HL-60/S4 treated with phorbol 12-myristate 13-acetate at 8.2 ng/mL for 4 days and 3 days (cell line): ENCODE results near the gene APOBR.
"Not testable (repeated sequence)": the region's sequence is repeated elsewhere in the genome, so short reads cannot be mapped to it uniquely, and the experiment has no call there.

Experiments
- in situ Hi-C: fragments of 300-500 bp; cut with MboI; formaldehyde crosslinking; loops from 2 replicates; pipeline ENCODE4 v1.15.0; 2022; ENCODE audit warnings: low sequenced_read_pairs

APOBR gene

DNA sequence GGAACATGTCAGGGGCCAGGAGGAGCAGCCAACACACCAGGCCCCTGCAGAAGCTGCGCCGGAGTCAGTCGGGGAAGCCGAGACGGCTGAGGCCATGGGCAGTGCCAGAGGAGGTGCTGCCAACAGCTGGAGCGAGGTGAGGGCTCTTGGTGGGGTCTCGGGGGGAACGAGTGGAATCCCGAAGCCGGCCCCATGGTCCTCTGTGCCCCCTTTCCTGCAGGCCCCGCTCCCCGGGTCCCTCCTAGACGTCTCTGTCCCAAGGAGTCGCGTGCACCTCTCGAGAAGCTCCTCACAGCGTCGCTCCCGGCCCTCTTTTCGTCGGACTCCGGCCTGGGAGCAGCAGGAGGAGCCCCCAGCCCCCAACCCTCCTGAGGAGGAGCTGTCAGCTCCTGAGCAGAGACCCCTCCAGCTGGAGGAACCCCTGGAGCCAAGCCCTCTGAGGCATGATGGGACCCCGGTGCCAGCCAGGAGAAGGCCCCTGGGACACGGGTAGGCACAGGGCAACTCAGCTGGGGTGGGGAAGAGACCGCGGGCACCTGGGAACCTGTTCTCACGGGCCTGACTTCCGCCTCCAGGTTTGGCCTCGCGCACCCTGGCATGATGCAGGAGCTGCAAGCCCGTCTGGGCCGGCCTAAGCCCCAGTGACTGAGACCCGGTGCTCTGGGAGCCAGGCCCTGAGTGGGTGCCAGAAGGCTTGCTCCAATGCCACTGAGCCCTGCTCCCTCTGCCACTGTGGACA lies 3.6 kb downstream of the APOBR start:
- in situ Hi-C loops: no loop called here

DNA sequence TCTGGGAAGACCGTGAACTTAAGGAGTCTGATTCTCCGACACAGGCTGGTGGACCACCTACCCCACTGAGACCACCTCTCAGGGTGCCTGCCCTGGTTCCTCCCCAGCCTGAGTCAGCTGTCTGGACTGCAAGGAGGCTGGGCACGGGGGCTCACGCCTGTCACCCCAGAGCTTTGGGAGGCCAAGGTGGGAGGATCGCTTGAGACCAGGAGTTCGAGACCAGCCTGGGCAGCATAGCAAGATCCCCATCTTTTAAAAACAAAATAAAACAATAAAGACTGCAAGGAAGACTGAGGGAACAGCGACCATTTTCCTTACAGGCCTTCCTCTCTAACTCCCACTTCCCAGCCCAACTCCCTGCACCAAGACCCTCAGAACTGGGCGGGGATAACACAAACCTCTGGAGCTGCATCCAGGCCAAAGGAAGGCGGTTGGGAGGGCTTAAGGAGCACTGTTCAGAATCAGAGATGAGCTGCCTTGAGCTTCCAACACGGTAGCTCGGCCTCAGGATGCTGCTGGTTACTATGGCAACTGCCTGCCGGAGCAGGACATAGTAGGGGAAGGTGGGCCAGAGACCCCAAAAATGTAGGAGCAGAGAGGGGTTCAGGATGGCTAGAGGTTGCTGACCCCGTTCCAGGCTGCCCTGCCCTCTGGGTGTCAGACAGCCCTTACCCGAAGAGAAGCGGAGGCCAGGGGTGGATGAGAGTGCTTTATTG lies 4.4 kb downstream of the APOBR start:
- in situ Hi-C loops: no loop called here

GRCh38 chr16:28499854-28500253 lies 5.4 kb downstream of the APOBR start:
- in situ Hi-C loops: no loop called here

- in situ Hi-C loops: not testable (repeated sequence)
Measured at GRCh38 chr16:28500476-28501180, 6.2 kb downstream of the APOBR start.

DNA sequence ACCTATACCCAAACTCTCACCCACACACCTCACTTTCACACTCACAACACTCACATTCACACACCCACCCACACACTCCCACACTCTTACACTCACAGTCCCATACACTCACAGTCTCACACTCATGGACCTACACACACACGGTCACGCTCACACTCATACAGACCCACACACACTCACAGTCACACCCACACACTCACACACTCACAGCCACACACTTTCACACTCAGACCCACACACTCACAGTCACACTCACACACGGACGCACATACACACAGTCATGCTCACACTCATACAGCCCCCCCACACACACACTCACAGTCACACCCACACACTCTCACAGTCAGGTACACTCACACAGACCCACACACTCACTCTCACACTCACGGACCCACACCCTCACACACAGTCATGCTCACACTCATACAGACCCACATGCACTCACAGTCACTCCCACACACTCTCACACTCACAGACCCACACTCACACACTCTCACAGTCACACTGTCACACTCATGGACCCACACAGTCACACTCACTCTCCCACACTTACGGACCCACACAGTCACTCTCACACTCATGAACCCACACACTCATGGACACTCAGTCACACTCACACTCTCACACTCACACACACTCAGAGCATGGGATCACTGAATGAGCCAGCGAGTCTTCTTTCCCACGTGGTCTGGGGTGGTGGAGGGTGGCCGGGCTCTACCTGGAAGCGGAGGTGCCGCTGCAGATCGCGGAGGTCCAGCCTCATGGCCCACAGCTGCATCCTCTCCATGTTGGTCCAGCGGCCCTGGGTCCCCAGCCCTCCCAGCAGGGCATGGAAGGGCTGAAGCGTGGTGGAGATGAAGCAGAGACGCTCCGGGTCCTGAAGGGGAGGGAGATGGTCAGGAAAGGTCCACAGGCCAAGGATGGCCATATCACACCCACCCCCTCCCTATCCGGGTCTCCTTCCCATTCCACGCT lies 7.1 kb downstream of the APOBR start:
- in situ Hi-C loops: no loop called here

DNA sequence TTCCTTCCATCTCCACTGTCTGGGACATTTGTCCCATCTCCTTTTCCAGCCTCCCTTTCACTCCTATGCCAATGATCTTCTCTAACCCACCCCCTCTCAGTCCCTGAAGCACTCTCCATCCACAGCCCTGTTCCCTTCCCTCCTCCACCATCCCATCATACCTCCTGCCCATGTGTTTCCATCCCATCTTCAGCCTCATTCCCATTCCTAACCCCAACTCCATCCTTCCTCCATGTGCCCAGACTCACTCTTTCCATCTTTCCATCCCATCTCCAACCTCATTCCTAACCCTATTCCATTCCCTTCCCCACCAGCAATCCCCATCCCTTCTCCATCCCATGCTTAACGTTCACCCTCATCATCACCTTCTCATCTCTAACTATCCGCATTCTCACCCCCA lies 7.8 kb downstream of the APOBR start:
- in situ Hi-C loops: no loop called here

DNA sequence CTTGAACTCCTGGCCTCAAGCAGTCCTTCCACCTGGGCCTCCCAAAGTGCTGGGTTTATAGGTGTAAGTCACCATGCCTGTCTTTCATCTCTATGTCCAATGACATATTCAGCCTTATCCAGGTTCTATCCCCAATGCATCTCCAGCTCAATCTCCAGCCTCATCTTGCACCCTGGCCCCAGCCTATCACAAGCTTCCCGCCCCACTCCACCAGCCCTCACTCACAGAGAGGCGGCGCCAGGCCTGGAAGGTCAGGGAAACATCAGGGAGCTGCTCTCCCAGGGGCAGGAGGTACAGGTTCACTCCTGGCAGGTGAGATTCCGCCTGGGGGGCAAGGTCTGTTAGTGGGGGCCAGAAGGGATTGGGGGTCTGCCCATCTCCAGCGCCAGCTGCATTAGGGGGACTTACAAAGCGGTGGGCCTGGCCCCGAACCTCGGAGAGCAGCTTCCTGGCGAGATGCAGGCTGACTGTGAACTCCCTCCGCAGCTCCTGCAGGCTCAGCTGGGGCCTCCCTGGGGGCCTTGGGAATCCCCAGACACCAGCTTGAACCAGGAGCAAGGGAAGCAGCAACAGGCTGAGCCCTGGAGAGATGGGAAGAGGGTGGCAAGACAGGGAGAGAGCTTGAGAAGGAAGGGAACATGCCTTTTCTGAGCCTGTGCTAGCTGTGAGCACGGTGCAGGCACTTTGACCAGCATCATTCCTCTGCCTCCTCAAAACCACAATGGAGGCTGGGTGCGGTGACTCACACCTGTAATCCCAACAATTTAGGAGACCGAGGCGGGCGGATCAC lies 9.2 kb downstream of the APOBR start:
- in situ Hi-C loops: no loop called here

GRCh38 chr16:28504707-28505404 lies 10.4 kb downstream of the APOBR start:
- in situ Hi-C loops: no loop called here

DNA sequence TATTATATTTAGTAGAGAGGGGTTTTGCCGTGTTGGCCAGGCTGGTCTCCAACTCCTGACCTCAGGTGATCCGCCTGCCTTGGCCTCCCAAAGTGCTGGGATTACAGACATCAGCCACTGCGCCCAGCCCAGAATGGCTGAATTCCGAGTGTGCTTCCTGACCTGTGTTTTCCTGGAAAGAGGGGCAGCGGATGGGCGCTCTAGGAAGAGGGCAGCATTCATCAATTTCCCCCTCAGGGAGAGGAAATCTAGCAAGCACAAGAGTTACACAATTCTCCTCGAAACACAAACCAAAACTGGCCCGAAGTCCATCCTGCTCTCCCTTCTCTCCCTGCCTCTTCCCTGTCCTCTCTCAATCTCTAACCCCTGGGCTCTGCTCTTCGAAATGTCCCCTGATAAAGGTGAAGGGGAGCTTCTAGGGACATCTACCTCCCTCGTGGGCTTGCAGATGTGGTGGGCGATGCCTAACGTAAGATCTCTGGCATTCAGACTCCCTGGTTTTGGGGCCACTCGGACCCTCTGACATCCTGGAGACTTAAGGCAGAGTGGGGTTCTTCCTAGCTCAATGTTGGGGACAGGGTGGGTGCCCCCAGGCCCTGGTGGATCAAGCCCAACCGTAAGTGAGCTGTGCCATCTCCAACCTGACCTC lies 11.2 kb downstream of the APOBR start:
- in situ Hi-C loops: no loop called here

DNA sequence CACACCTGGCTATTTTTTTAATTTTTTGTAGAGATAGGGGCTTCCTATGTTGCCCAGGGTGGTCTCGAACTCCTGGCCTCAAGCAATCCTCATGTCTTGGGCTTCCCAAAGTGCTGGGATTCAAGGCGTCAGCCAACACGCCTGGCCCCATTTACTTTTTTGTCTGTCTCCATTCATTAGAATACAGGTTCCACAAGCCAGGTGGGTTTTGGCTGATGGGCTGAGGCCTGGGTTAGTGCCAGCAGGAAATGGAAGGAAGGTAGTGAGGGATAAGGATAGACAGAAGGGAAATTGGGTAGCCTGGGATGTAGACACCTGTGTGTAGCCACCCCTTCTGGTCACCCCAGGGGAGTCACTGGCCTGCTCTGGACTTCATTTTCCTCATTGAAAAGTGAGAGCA lies 16.6 kb downstream of the APOBR start:
- in situ Hi-C loops: no loop called here

DNA sequence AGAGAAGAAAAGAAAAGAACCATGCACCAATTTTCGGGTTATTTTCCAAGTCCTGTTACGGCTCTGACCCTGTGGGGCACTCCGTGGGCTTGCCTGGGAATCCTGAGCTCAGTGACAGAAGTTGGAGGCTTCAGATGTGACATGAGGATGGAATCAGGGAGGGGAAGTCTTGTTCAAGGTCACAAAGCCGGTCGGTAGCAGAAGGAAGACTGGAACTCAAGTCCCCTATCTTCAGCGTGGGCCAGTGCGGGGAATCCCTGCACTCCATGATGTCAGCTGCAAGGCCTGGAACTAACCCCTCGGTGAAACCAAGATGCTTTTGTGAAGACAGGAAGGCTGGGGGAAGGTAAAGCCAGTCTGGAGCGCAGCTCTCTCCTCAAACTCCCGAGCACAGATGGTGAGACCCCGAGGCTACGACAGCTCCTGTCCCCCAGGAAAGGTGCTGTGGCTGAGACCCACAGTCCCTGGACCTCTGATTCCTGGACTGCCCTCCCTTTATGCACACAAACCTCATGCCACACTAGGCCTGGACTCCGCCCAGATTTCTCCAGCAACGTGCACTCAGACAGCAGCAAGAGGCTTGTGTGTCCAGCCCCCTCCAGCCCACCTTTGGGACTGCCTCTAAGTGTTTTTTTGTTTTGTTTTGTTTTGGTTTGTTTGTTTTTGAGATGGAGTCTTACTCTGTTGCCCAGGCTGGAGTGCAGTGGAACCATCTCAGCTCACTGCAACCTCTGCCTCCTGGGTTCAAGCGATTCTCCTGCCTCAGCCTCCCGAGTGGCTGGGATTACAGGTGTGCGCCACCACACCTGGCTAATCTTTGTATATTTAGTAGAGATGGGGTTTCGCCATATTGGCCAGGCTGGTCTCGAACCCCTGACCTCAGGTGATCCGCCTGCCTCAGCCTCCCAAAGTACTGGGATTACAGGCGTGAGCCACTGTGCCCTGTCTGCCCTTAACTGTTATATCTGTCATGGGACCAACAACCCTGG lies 17.7 kb downstream of the APOBR start:
- in situ Hi-C loops: no loop called here

- in situ Hi-C loops: no loop called here
Measured at GRCh38 chr16:28513484-28514181, 19.2 kb downstream of the APOBR start.

- in situ Hi-C loops: no loop called here
Measured at GRCh38 chr16:28514246-28514645, 19.8 kb downstream of the APOBR start.

GRCh38 chr16:28520672-28521071 lies 26.2 kb downstream of the APOBR start:
- in situ Hi-C loops: no loop called here

DNA sequence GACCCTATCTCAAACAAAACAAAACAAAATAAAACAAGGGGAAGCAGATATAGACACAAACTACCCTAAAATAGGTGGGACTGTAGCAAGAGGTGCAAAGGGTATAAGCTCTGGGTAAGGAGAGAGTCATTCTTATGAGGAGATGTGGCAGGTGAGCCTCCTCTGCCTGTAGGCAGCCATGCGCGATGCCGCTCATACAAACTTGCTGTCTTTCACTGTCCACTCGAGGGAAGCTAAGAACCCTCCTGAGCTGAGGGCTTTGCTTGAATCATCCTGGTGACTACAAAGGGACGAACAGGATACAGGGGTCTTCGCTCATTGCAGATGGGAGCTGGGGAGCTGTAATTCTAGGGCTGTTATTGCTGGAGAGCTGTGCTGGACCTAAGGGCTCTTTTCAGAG lies 27.0 kb downstream of the APOBR start:
- in situ Hi-C loops: no loop called here

- in situ Hi-C loops: no loop called here
Measured at GRCh38 chr16:28522792-28523191, 28.3 kb downstream of the APOBR start.

DNA sequence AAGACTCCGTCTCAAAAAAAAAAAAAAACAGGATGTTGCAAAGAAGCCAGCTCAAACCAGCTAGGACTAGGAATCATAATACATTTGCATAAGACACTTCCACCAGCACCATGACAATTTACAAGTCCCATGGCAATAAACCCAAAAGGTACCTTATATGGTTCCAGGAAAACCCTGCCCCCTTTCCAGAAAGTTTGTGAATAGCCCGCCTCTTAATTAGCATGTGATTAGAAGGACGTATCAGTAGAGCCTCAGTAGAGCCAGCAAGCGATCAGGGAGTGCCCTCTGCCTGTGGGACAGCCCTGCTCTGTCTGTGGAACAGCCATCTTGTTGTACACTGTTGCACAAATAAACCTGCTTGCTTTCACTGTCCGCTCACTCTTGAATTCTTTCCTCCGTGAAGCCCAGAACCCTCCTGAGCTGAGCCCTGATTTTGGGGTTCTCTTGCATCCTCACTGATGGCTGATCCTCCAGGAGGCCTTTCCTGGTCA lies 30.3 kb downstream of the APOBR start:
- in situ Hi-C loops: no loop called here
